ENCODE data around the gene SMIM35.

Gene SMIM35

DNA sequence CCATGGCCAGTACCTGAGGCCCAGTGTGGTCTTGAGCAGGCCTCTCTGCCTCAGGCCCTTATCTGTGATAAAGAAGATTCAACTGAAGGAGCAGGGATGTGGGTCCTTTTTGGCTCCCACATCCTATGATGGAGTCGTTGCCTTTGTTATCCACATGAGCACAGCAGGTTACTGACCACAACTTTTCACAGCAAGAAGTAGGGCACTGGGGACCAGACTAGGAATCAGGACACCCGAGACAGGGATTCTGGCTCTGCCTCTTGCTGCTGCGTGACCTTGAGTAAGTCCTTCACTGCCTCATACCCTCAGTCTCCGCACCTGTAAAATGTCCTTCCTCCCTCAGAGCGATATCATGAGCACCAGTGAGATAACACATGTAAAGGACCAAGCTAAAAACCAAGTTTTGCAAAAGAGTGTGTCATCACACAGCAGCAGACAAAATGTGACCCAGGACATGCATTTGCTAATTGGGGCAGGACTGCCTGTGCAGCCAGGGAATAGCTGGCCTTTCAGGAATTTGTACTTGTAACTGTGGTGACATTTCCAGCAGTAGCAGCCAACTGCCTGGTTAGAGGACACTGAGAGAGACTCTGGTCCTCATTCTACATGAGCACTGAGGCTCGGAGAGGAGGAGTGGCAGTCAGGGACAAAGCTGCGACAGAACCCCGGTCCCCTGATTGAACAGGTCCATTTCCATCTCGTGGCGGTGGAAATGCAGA, 13.2 kb upstream of the SMIM35 start:
- H3K79me2 ChIP-seq: no peaks in the 10 kb centered on the region
- no peaks in the 10 kb centered on the region for H3K27me3 ChIP-seq (ENCODE audit: control insufficient read depth, insufficient read depth, low read length)
- no peak overlapping the region for H3K27ac ChIP-seq
- no peaks in the 10 kb centered on the region for H3K4me1 ChIP-seq
- no peak overlapping the region for H3K9ac ChIP-seq
- H3K4me2 ChIP-seq (ENCODE audit: low read length): no peak overlapping the region
- no peak overlapping the region for H2AFZ ChIP-seq
- TF ChIP-seq, protein P1, sequence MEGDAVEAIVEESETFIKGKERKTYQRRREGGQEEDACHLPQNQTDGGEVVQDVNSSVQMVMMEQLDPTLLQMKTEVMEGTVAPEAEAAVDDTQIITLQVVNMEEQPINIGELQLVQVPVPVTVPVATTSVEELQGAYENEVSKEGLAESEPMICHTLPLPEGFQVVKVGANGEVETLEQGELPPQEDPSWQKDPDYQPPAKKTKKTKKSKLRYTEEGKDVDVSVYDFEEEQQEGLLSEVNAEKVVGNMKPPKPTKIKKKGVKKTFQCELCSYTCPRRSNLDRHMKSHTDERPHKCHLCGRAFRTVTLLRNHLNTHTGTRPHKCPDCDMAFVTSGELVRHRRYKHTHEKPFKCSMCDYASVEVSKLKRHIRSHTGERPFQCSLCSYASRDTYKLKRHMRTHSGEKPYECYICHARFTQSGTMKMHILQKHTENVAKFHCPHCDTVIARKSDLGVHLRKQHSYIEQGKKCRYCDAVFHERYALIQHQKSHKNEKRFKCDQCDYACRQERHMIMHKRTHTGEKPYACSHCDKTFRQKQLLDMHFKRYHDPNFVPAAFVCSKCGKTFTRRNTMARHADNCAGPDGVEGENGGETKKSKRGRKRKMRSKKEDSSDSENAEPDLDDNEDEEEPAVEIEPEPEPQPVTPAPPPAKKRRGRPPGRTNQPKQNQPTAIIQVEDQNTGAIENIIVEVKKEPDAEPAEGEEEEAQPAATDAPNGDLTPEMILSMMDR (IDR thresholded peaks at IDR 0.05): no peak
- no peaks in the 10 kb centered on the region for H3K36me3 ChIP-seq (ENCODE audit: control insufficient read depth, insufficient read depth, low read length)
- H3K9me3 ChIP-seq (ENCODE audit: control insufficient read depth, low read length): no peaks in the 10 kb centered on the region
- no peak overlapping the region for H3K4me3 ChIP-seq (ENCODE audit: low read depth, low read length)

DNA sequence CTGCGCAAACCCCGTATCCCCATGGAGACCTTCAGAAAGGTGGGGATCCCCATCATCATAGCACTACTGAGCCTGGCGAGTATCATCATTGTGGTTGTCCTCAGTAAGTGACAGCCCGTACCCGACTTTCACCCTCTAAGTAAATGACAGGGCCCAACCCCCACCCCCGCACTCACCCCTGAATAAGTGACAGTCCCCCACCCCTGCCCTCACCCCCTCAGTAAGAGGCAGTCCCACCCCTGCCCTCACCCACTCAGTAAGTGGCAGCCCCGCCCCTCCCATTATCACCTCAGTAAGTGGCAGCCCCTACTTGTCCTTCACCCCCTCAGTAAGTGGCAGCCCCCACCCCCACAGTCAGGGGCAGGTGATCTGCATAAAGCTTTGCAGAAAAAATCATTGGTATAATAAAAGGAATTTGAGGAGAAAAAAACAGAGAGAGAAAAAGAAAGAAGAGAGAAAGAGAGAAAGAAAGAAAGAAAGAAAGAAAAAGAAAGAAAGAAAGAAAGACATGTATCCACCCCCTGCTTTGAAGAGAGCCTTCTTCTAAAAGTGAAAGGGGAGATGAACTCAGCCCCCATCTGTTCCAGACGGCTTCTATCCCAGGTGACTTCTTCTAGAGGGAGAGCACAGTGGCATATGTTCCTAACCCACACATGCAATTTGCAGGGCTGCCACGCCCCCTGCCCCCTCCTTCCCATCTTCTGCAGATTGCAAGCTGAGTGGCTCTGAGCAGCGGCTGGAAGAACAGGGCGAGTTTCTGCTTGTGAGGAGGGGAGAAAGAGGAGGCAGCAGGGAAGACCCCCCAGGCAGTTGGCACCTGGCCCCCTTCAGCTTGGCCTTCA, 12.5 kb upstream of the SMIM35 start:
- Histone ChIP-seq H3K4me2 (ENCODE audit: low read length) (no peak overlapping the region), H3K27ac (no peak overlapping the region), H3K27me3 (ENCODE audit: control insufficient read depth, insufficient read depth, low read length) (no peaks in the 10 kb centered on the region), H3K4me3 (ENCODE audit: low read depth, low read length) (no peak overlapping the region), H3K9ac (no peak overlapping the region), H2AFZ (no peak overlapping the region), H3K4me1 (no peaks in the 10 kb centered on the region), H3K9me3 (ENCODE audit: control insufficient read depth, low read length) (no peaks in the 10 kb centered on the region), H3K36me3 (ENCODE audit: control insufficient read depth, insufficient read depth, low read length) (no peaks in the 10 kb centered on the region), H3K79me2 (no peaks in the 10 kb centered on the region)
- TF ChIP-seq, protein P1 (IDR thresholded peaks at IDR 0.05): no peak

DNA sequence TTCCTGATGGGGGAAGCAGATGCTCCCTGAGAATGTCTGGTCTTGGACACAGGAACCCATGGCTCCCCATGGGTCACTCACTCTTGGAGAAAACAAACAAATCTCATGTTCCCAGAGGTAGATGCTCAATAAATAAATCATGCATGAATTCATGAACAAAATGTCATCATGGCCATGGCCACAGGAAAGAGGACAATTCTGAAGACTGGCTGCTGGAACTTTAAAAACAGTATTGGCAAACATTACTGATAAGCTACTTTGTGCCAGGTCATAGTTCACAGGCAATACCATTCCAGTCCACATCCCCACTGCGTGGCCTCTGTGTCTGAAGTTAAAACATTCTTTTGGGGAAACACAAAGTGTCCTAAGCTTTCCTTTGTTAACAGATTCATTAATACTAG, 9.2 kb upstream of the SMIM35 start:
- H3K4me2 ChIP-seq (ENCODE audit: low read length): no peak overlapping the region
- H3K9me3 ChIP-seq (ENCODE audit: control insufficient read depth, low read length): no peaks in the 10 kb centered on the region
- no peaks in the 10 kb centered on the region for H3K4me1 ChIP-seq
- no peak overlapping the region for H3K9ac ChIP-seq
- no peak overlapping the region for H3K4me3 ChIP-seq (ENCODE audit: low read depth, low read length)
- no peak overlapping the region for H2AFZ ChIP-seq
- no peaks in the 10 kb centered on the region for H3K27me3 ChIP-seq (ENCODE audit: control insufficient read depth, insufficient read depth, low read length)
- no peaks in the 10 kb centered on the region for H3K79me2 ChIP-seq
- no peaks in the 10 kb centered on the region for H3K36me3 ChIP-seq (ENCODE audit: control insufficient read depth, insufficient read depth, low read length)
- H3K27ac ChIP-seq: no peak overlapping the region
- TF ChIP-seq, protein P1 (IDR thresholded peaks at IDR 0.05): no peak

DNA sequence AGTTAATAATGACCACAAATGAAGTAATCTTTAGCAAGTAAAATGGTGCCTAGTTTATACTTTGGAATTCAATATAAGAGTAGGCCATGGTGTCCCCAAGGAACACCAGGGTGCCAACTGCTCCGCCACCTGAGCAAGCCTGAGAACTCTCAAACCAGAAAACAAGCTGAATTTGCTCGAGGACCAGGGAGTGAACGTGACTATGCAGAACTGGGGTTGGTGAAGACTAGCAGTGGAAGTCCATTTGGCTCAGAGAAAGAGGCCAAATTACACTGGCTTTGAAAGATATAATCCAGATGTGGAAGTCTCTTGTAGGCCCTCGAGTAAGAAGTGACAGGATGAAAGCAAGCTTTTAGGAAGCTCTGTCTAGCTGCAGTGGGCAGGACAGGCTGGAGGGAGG, 8.7 kb upstream of the SMIM35 start:
- Histone ChIP-seq H3K9me3 (ENCODE audit: control insufficient read depth, low read length) (no peaks in the 10 kb centered on the region), H3K27me3 (ENCODE audit: control insufficient read depth, insufficient read depth, low read length) (no peaks in the 10 kb centered on the region), H3K27ac (no peak overlapping the region), H3K4me1 (no peaks in the 10 kb centered on the region), H3K79me2 (no peaks in the 10 kb centered on the region), H3K4me3 (ENCODE audit: low read depth, low read length) (no peak overlapping the region), H3K4me2 (ENCODE audit: low read length) (no peak overlapping the region), H3K9ac (no peak overlapping the region), H2AFZ (no peak overlapping the region), H3K36me3 (ENCODE audit: control insufficient read depth, insufficient read depth, low read length) (no peaks in the 10 kb centered on the region)
- TF ChIP-seq, protein P1 (IDR thresholded peaks at IDR 0.05): no peak

Data from parathyroid adenoma (tissue), 2 donors.